GM13977 (cell line): Measurements from ENCODE around the gene TIGD6.

ENCODE experiments used
- DNase-seq: peaks from one replicate; pipeline ENCODE4 v3.0.0; 2012; ENCODE audit warnings: low spot score
- CTCF ChIP-seq: IDR thresholded peaks from 2 replicates; pipeline ENCODE4 v1.5.1; 2012; ENCODE audit warnings: mild to moderate bottlenecking, control low read depth; ENCODE audit not compliant: insufficient read depth; ENCODE audit errors: extremely low read depth, missing control alignments
- in situ Hi-C: fragments of 300-500 bp; cut with MboI; formaldehyde crosslinking; loops from one replicate; pipeline ENCODE4 v1.12.0; 2022; ENCODE audit warnings: low sequenced_read_pairs, low pct_unique_long_range_greater_than_20kb, mixed read lengths, inconsistent platforms; ENCODE audit not compliant: unreplicated experiment

The TIGD6 gene

GRCh38 chr5:149999866-150000255 lies 593 bp downstream of the TIGD6 start:
- DNase-seq = no peak
- no peak for TF ChIP-seq CTCF
- in situ Hi-C loops = no loop called here

GRCh38 chr5:149999359-149999758 lies 1.1 kb downstream of the TIGD6 start:
- no peak for DNase-seq
- TF ChIP-seq CTCF = no peak
- in situ Hi-C loops = no loop called here

GRCh38 chr5:149998281-149998680 lies 2.2 kb downstream of the TIGD6 start:
- in situ Hi-C loops = no loop called here
- no peak for TF ChIP-seq CTCF
- no peak for DNase-seq

- in situ Hi-C loops = no loop called here
- TF ChIP-seq CTCF = no peak
- no peak for DNase-seq
These were observed 4.1 kb downstream of the TIGD6 start for GRCh38 chr5:149996205-149996890.

- TF ChIP-seq CTCF = no peak
- in situ Hi-C loops = no loop called here
- no peak for DNase-seq
These were observed 4.9 kb downstream of the TIGD6 start for GRCh38 chr5:149995385-149996204.

- no peak for TF ChIP-seq CTCF
- in situ Hi-C loops = no loop called here
- no peak for DNase-seq
These were observed 7.0 kb downstream of the TIGD6 start for GRCh38 chr5:149993471-149993870.
